ENCODE measurements around the gene TTC3. TPM values are rescaled to one million over a fixed set of nuclear protein-coding genes. Genes with fewer than 3 reads are reported as not detected.

The TTC3 gene
- total and polyA plus RNA-seq, 9 of the 15 experiments (the other 6 are each of a cell fraction or from before 2014, with no cell fraction given): 17.5 to 92.0 (median 59.5) TPM

GRCh38 chr21:37087188-37087587 is 14.1 kb downstream of the TTC3 start (continued):
- TF ChIP-seq ZBTB26 (CRISPR knock-in tag; IDR thresholded peaks at IDR 0.05): no peak
- no peak for TF ChIP-seq ZNF184 (CRISPR knock-in tag; IDR thresholded peaks at IDR 0.05)
- TF ChIP-seq CEBPB (tag; IDR thresholded peaks at IDR 0.05): no peak
- TF ChIP-seq, protein P1, sequence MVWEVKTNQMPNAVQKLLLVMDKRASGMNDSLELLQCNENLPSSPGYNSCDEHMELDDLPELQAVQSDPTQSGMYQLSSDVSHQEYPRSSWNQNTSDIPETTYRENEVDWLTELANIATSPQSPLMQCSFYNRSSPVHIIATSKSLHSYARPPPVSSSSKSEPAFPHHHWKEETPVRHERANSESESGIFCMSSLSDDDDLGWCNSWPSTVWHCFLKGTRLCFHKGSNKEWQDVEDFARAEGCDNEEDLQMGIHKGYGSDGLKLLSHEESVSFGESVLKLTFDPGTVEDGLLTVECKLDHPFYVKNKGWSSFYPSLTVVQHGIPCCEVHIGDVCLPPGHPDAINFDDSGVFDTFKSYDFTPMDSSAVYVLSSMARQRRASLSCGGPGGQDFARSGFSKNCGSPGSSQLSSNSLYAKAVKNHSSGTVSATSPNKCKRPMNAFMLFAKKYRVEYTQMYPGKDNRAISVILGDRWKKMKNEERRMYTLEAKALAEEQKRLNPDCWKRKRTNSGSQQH (CRISPR knock-in tag; IDR thresholded peaks at IDR 0.05): no peak
- TF ChIP-seq CREB3L1 (IDR thresholded peaks at IDR 0.05; ENCODE audit: borderline replicate concordance, low read depth): no peak
- TF ChIP-seq TAL1 (IDR thresholded peaks at IDR 0.05): 0 out of 2 replicates have a peak, but pooled peaks have one; percentile 3
- no peak for TF ChIP-seq CHD2 (IDR thresholded peaks at IDR 0.05; ENCODE audit: low read depth, low read length)
- 0 out of 4 replicates have a peak, but pooled peaks of 1 of the 2 experiments have one; percentile 17 for TF ChIP-seq TRIM24 (IDR thresholded peaks at IDR 0.05)
- peak; percentile 98 for TF ChIP-seq ZNF316 (IDR thresholded peaks at IDR 0.05)
- no peak for TF ChIP-seq ZNF583 (CRISPR knock-in tag; IDR thresholded peaks at IDR 0.05)
- TF ChIP-seq, protein P2, sequence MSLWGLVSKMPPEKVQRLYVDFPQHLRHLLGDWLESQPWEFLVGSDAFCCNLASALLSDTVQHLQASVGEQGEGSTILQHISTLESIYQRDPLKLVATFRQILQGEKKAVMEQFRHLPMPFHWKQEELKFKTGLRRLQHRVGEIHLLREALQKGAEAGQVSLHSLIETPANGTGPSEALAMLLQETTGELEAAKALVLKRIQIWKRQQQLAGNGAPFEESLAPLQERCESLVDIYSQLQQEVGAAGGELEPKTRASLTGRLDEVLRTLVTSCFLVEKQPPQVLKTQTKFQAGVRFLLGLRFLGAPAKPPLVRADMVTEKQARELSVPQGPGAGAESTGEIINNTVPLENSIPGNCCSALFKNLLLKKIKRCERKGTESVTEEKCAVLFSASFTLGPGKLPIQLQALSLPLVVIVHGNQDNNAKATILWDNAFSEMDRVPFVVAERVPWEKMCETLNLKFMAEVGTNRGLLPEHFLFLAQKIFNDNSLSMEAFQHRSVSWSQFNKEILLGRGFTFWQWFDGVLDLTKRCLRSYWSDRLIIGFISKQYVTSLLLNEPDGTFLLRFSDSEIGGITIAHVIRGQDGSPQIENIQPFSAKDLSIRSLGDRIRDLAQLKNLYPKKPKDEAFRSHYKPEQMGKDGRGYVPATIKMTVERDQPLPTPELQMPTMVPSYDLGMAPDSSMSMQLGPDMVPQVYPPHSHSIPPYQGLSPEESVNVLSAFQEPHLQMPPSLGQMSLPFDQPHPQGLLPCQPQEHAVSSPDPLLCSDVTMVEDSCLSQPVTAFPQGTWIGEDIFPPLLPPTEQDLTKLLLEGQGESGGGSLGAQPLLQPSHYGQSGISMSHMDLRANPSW (CRISPR knock-in tag; IDR thresholded peaks at IDR 0.05): no peak
- TF ChIP-seq SIRT6 (IDR thresholded peaks at IDR 0.05; ENCODE audit: low read depth, low read length): no peak
- TF ChIP-seq, protein P3, sequence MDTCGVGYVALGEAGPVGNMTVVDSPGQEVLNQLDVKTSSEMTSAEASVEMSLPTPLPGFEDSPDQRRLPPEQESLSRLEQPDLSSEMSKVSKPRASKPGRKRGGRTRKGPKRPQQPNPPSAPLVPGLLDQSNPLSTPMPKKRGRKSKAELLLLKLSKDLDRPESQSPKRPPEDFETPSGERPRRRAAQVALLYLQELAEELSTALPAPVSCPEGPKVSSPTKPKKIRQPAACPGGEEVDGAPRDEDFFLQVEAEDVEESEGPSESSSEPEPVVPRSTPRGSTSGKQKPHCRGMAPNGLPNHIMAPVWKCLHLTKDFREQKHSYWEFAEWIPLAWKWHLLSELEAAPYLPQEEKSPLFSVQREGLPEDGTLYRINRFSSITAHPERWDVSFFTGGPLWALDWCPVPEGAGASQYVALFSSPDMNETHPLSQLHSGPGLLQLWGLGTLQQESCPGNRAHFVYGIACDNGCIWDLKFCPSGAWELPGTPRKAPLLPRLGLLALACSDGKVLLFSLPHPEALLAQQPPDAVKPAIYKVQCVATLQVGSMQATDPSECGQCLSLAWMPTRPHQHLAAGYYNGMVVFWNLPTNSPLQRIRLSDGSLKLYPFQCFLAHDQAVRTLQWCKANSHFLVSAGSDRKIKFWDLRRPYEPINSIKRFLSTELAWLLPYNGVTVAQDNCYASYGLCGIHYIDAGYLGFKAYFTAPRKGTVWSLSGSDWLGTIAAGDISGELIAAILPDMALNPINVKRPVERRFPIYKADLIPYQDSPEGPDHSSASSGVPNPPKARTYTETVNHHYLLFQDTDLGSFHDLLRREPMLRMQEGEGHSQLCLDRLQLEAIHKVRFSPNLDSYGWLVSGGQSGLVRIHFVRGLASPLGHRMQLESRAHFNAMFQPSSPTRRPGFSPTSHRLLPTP (IDR thresholded peaks at IDR 0.05; ENCODE audit: borderline replicate concordance, extremely low read depth, insufficient read length): no peak
- TF ChIP-seq ZBTB8A (IDR thresholded peaks at IDR 0.05; ENCODE audit: partially characterized antibody): no peak
- TF ChIP-seq, protein P4, sequence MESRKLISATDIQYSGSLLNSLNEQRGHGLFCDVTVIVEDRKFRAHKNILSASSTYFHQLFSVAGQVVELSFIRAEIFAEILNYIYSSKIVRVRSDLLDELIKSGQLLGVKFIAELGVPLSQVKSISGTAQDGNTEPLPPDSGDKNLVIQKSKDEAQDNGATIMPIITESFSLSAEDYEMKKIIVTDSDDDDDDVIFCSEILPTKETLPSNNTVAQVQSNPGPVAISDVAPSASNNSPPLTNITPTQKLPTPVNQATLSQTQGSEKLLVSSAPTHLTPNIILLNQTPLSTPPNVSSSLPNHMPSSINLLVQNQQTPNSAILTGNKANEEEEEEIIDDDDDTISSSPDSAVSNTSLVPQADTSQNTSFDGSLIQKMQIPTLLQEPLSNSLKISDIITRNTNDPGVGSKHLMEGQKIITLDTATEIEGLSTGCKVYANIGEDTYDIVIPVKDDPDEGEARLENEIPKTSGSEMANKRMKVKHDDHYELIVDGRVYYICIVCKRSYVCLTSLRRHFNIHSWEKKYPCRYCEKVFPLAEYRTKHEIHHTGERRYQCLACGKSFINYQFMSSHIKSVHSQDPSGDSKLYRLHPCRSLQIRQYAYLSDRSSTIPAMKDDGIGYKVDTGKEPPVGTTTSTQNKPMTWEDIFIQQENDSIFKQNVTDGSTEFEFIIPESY (CRISPR knock-in tag; IDR thresholded peaks at IDR 0.05): peak; percentile 87
- TF ChIP-seq U2AF2 (optimal IDR thresholded peaks at IDR 0.05; ENCODE audit: low read depth, low read length): no peak
- no peak for TF ChIP-seq TEAD1 (CRISPR knock-in tag; IDR thresholded peaks at IDR 0.05)
- TF ChIP-seq RNF2 (IDR thresholded peaks at IDR 0.05): no peak
